ENCODE data around the gene ZNF688.

GRCh38 chr16:30585400-30586191 is 14.1 kb upstream of the ZNF688 start, which contains the start of gene ZNF785:
- TF ChIP-seq, protein P1, sequence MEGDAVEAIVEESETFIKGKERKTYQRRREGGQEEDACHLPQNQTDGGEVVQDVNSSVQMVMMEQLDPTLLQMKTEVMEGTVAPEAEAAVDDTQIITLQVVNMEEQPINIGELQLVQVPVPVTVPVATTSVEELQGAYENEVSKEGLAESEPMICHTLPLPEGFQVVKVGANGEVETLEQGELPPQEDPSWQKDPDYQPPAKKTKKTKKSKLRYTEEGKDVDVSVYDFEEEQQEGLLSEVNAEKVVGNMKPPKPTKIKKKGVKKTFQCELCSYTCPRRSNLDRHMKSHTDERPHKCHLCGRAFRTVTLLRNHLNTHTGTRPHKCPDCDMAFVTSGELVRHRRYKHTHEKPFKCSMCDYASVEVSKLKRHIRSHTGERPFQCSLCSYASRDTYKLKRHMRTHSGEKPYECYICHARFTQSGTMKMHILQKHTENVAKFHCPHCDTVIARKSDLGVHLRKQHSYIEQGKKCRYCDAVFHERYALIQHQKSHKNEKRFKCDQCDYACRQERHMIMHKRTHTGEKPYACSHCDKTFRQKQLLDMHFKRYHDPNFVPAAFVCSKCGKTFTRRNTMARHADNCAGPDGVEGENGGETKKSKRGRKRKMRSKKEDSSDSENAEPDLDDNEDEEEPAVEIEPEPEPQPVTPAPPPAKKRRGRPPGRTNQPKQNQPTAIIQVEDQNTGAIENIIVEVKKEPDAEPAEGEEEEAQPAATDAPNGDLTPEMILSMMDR (IDR thresholded peaks at IDR 0.05; ENCODE audit: low read length): peak; percentile 24
- TF ChIP-seq EZH2phosphoT487 (IDR thresholded peaks at IDR 0.05; ENCODE audit: low read length) (no peak), EZH2 (optimal IDR thresholded peaks at IDR 0.05; ENCODE audit: low read depth, low read length) (no peak)

Measured in MM.1S (cell line).